GM21825 (cell line): ENCODE measurements around the gene CCBE1.

Experiments
- ATAC-seq: cut with Tn5 transposase; IDR thresholded peaks from one replicate; pipeline ENCODE4 v1.9.1; 2021; ENCODE audit warnings: mild to moderate bottlenecking, moderate library complexity; ENCODE audit not compliant: unreplicated experiment

The CCBE1 gene

DNA sequence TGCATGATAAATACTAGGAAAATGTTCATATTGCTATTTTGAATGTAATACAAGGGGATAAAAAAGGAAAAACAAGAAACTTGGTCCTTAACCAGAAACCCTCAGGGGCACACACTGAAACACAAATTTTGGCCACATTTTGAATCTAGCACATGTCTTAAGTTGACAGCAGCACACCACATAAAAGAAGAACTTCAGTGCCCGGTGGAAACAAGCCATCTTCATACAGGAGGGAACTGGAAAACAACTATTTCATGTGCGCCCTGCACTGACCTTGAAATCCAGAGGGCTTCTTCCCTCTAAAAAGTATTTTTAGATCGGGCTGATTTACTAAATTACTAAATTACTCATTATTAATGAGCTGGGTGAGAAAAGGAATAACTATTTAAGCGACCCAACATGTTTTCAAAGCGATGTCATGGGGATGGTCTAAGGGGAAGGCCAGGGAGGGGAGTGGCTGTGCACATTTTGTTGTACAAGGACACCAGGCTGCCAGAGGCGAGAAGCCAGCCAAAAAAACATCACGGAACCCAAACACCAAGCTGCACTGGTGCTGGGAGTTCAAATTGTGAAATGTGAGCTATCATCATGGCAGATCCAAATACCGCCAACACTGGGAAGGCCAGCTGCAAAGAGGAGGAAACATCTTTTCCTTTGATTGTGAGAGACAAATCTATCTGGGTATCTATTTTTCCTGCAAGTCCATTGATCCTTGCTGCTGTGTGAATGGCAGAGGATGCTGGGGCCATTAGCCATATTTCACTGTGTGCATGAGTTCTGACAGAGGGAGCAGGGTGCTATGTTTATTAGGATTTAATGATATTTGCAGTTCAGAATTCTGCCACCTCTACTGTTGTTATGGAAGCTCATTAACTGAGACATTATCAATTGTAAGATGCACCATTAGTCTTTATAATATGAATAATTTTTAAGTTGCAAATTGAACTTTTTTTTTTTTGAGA lies 187.5 kb downstream of the CCBE1 start:
- ATAC-seq: no peak

DNA sequence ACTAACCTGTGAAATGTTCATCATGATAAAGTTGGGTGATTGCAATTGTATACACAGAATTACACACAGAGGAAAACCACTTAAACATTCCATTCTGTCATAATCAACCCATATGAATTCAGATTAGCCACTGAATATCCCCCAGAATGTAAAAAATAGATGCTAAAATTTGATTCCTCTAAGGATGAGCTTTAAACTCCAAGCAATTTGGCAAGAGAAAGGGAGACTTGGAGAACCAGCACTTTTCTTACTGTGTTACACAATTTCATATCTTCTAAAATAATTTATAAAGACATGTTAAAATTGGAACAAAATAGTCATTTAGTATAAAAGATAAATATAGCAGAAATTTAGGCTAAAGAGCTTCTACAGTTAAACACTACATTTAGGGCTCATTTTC lies 191.9 kb downstream of the CCBE1 start:
- ATAC-seq: no peak

DNA sequence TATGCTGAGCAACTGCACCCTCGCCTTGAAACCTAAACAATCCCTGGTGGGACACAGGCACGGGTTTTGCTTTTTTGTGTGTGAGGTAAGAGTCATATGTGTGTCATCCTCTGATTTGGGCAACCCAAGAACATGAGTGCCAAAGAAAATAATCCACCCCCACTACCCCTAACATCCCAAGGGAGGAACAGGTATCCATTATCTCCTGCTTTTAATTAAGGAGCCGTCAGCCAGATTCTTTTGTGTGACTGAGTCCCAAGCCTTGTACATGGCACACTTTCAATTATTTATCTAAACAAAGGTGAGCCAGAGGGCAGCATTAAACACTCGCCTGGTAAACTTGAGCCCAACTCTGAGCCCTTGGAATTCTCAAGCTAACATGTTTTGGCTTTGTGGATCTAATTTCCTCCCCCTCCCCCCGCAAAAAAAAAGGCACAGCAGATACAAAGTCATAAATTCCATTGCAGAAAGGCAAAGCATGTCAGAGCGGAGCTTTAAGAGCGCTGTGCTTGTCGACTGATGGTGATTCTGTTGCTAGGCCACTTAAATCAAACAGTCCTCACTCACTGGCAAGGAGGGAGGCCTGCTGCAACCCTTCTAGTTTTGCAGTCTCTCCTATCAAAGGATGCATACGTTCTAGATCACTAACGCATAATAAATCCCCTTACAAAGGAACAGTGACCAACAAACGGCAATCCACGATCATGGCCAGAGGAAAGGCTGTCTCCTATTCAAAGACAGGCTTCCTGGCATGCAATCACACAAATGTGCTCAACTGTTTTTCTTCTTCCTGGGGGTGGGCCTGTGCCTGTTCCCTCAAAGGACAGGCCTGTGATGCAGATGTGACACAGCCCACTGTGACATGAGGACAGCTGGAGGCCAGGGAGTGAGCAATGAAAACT lies 194.7 kb downstream of the CCBE1 start:
- no peak for ATAC-seq

DNA sequence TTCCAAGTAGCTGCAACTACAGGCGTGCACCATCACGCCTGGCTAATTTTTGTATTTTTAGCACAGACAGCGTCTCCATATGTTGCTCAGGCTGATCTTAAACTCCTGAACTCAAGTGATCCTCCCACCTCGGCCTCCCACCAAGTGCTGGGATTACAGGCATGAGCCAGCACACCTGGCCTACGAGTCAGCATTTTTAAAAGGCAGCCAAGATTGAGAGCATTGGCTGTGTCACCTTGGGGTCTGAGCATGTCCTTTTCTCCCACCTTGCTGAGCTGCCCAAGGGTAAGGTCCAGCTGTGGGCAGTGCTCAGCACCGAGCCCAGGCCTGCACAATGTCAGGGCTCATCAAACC lies 195.3 kb downstream of the CCBE1 start:
- no peak for ATAC-seq

DNA sequence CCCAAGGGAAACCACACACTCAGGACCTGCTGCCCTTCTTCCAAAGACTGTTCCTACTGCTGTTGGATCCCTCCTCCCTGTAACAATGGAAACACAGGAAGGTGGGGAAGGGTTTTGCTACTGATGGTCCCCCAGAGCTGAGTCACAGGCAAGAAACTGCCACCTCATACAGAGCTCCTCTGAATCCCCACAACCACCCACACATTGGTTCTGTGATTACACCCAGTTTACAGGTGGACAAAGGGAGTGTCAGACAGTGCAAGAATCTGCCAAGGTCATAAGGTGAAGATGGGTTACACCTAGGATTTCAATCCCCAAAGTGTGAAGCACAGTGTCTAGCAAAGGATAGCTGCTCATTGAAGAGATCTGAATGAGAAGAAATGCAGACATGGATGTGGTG lies 196.5 kb downstream of the CCBE1 start:
- ATAC-seq: no peak

DNA sequence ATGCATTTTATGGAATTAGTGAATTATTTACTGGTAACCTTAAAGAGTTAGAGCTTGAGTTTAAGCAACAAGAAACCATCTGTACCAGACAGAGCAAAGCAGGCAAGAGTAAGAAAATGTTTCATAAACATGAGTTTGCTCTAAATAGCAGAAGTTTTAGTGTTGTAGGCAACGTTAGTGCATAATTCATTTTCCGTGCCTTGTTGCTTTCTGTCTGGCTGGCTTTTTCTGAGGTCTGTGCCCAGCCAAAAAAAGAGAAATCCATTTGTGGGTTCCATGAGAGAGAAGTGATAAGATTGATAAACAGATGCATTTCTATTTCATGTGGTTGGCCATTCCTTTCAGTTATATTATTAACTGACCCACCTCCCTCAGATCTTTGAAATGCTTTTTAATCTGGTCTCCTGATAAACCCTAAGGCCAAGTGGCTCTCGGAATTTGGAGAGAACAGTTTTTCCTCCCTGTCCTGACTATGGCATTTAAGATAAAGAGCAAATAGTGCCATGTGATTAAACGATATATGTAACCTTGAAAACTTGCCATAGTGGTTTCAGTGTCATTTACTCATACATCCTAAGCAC lies 198.6 kb downstream of the CCBE1 start:
- ATAC-seq: no peak

DNA sequence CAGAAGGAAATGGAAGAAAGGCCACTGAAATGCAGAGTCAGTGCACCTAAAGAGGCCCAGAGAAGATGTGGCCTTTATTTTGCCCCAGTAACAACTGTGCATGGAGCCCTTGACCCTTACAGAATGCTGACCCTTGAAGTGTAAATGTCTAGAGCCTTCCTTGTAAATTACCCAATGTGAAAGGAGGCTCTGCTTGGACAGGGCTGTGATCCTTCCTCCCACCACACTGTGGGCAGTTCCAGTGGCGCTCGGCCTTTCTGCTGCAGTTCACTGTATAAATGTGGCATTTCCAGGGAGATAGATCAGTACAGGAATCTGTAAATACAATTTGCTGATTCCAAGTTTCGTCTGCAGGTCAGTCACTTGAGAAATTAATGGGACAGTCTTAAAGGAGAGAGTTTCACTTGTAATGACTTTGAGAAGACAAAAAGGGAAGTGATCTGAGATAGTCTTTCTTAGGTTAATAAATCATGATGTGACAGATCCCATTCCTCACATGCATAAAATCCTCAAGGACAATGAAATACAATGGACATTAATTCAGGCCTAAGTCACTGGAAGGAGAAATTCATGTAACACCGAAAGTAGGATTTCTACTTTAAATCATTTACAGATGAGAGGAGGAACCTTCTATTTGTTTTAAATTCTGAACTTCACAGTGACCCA lies 204.3 kb downstream of the CCBE1 start:
- no peak for ATAC-seq

DNA sequence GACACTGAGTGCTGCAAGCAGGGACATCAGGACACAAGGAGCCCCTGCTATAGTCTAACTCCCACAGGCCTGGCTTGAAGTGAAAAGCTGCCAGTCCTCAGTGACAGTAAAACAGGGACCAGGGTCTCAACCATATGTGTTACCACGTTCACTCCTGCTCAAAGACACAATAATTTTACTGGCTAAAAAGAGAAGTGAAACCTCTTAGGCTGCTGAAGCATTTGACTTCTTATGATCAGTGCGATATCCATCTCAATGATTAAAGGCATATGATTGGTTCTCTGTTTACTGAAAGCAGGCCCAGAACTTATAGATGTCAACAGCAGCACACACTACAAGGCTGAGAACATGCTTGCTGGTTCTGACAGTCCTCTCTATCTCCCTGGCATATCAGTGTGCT lies 208.3 kb downstream of the CCBE1 start:
- ATAC-seq: no peak

DNA sequence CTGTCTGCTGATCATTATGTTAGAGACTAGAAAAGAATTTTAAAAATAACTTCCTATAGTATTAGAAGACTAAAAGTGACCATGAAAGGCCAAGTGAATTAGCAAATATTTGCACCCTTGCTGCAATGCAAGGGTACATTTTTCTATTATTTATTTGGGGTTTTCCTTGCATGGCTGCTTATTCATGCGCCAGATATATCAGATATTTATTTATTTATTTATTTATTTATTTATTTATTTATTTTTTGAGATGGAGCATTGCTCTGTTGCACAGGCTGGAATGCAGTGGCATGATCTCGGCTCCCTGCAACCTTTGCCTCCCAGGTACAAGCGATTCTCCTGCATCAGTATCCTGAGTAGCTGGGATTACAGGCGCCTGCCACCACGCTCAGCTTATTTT lies 211.8 kb downstream of the CCBE1 start:
- ATAC-seq: no peak

DNA sequence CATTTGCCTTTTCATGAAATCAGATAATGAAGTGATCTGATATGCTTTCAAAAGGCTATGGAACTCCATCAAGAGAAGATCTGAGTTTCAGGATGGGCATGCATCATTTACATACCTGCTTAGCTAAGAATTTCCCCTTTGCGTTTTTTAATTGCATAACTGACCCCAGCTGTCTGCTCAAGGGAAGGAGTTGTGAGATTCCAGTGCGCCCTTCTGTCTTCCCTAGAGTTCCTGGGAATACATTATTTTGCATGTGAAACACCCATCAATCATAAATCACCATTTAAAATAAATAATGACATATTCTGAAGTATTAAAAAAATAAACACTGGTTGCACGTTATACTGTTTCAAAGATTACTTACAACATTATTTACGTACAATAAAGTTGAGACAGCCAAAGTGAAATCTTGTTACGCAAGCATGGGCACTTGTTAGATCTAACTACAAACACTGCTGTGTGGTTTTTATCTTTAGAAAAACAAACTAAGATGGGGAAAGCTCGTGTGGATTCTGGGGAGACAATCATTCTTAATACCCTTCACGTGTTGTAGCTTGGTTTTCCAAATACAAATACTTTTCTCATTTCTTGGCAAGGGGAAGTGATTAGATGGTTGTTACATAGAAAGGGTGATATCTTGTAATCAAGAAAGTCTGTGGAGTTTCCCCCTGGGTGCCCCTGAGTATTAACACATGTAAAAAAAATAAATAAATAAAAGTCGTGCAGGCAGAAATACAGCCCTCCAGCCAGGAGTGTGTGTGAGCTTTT lies 212.5 kb downstream of the CCBE1 start:
- ATAC-seq: no peak

DNA sequence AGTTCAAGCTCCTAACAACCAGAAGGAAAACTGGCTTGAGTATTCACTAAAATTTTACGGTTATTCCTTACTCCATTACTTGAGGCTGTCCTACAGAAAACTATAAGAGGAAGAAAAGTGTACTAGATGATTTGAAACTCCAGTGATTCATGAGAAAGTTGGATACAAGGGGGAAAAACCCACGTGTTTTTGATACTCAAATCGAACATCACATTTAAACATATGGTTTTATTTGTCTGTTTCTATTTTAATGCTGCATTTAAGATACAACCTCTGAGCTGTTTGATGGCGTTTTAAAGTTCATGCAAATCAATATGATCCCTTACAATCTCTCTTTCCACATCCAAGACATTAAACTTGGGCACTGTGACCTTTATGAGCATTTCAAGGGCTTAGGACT lies 213.1 kb downstream of the CCBE1 start:
- no peak for ATAC-seq

DNA sequence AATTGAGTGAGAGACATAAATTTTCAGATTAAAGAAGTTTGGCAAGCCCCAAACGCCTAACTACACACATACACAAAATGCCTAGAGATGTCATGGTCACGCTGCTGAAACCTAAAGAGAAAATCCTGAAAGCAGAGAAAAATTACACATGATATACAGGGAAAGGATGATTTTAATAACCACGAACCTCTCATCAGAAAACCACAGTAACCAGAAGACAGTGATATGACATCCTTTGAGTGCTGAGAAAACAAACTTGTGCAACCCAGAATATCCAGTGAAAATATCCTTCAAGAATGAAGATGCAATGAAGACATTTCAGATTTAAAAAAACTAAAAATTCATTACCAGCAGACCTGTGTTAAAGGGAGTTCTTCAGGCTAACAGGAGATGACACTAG lies 215.8 kb downstream of the CCBE1 start:
- ATAC-seq: no peak

DNA sequence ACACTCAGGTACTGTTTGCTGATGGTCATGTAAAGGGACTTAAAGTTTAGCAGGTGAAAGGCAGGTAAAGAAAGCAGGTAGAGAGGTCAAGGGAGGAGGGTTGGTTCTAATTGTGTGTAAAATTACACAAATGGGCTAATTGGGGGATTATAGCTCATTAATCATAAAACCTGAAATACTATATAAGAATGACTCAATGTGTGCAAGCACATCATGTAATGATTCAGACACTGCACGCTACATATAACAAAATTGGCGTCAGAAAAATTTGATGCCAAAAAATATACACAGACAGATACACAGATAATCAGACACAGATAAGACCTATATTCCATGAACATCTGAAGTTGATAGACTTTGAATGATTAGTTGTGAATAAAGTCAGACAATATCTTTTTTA lies 217.4 kb downstream of the CCBE1 start:
- ATAC-seq: no peak

DNA sequence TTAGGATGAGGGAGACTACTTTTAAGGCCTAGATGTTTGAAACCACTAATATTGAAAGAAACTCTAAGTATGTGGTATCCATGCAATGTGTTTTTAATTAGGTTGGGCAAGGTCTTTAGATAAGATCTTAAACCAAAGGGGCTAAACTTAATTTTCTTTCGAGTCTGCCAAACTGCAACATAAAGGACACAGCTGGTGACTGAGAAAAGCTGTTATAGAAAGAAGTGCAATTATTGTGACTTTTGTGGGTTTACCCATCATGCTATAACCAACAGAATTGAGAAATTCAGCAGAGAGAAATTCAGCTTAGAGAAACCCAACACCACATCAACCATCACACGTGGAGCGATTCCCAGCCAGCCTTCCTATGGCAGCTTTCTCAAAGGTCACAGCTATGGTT lies 218.6 kb downstream of the CCBE1 start:
- no peak for ATAC-seq

DNA sequence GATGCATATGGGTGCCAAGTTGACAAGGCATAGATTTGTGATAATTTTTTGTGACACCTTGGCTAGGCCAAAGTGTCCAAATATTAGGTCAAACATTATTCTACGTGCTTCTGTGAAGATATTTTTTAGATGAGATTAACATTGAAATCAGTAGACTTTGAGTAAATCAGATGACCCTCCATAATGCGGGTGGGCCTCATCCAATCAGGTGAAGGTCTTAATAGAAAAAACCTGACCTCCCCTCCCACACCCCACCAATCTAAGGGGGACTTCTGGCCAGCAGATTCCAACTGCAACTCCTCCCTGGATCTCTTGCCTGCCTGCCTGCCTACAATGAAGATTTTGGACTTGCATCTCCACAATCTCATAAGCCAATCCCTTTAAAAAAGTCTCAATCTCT lies 219.4 kb downstream of the CCBE1 start:
- ATAC-seq: no peak

DNA sequence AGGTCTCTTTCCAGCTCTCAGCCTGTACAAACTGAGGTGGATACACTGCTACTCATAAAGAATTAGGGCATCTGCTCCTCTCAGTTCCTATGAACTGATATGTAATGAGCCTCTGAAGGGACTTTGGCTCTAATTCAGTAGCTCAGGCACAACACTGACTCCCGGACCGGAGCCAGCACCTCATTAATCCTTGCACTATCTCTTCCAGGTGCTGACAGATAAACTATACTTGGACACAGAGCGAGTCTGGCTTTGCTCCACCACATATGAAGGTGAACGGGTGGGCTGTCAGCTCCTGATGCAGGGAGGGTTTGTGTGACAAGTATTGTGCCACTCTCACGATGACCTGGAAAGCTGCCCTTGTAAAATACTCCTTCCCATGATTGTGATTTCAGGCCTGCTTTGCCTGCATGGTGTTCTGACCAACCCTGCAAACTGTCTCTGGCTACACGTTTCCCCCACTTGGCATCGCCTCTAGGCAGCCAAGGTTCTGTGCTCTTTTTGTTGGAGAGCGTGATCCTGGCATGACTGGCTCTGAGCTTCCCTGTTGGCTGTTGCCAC lies 226.6 kb downstream of the CCBE1 start:
- no peak for ATAC-seq

DNA sequence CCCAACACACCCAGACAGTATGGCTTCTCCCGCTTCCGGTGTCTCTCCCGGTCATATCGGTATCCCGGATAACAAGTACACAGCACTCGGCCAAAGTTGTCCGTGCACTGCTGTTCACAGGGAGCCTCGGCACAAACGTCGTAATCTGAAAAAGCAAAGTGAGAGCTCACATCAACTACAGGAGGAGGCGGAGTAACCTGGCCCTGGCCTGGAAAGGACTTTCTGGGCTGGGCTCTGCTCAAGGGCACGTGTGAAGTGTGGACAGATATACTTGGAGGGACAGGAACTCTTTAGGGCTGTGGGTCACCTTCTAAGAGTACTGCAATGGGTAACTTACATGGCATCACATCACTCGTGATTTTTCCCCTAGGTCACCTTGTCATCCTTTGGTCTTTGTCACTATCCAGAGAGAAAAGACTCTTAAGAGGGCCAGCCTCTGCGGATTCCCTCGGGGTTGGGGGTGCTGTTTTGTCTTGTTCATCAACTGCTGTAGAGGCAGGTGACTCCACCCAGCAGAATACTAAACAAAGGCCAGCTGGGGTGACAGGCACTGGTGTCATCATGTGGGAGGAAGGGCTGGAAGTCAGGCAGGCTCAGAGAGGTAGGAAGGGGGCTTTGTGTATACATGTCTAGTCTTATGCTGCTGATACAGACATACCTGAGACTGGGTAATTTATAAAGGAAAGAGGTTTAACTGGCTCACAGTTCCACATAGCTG lies 227.6 kb downstream of the CCBE1 start:
- no peak for ATAC-seq

DNA sequence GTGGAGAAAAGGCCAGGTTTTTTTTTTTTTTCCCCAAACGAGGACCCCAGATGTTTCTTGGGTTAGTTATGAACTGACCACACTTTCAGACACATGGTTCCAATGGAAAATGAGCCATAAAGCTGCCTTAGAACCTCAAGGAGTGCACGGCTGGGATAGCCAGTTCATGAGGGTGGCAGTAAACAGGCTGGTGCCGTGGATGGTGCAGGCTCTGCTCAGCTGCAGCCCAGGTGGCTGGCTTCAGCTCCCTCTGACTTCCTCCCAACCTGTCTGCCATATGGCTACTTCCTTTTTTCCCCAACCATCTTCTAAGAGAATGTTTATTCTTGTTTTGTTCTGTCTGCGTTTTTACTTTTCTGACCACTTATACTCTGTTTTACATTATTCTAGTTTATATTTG lies 228.4 kb downstream of the CCBE1 start:
- ATAC-seq: no peak

DNA sequence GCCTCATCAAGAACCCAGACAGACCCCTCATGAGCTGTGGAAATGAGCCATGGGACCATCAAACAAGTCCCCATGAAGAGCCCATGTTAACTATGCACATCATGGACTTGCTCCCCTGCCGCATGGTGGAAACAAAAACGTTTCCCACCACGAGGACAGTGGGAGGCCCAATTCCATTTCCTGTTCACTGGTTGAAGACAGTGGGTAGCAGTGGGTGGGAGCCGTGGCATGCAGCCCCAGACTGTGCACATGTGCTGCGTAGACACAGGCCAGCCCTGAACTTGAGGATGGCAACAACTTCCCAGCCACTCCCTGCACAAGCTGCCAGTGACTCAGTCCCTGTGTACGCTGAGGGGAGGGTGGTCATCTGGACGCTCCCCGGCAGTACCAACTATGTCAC lies 229.7 kb downstream of the CCBE1 start:
- ATAC-seq: no peak
